ENCODE measurements around the gene FTMT.

DNA sequence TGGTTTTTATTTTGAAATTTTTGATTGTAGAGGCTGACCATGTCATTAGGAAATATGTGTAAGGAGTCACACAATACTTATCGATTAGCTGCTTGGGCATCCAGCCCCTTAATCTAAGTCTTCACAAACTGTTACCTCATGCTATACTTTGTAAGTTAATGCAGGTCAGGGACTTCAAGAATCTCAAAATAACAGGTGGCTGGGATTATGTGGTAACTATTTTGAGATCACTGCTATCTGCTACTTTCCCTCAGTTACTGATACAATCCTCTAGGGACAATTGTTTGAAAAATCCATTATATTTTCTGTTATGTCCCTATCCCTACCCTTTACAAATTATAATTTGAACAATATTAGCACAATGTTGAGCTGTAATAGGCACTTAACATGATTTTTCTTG, 21.7 kb downstream of the FTMT start:
- TF ChIP-seq CTCF (conservative IDR thresholded peaks at IDR 0.05; ENCODE audit: low read length) = no peak
- no peak for TF ChIP-seq EZH2phosphoT487 (IDR thresholded peaks at IDR 0.05; ENCODE audit: borderline replicate concordance, low read depth, low read length)
